ENCODE results near the gene CETP.

GRCh38 chr16:57032346-57032745 lies 70.6 kb downstream of the CETP start:
- no peak for TF ChIP-seq EP300 (IDR thresholded peaks at IDR 0.05)
- TF ChIP-seq POLR2AphosphoS5 (IDR thresholded peaks at IDR 0.05) = no peak
- TF ChIP-seq CTCF (IDR thresholded peaks at IDR 0.05) = no peak
- TF ChIP-seq POLR2A (IDR thresholded peaks at IDR 0.05; ENCODE audit: low read depth) = no peak
